ENCODE results near the gene TTYH1. TPM values are rescaled to one million over a fixed set of nuclear protein-coding genes. Genes with fewer than 3 reads are reported as not detected.

The TTYH1 gene
- total RNA-seq, 1 donor from 2014 or later, result not detected

GRCh38 chr19:54421521-54421920 lies 6.3 kb downstream of the TTYH1 start:
- TF ChIP-seq CTCF (IDR thresholded peaks at IDR 0.05), result no peak
- no peak overlapping the region for H3K27ac Mint-ChIP-seq (ENCODE audit: unreplicated experiment)
- no peaks in the 10 kb centered on the region for H3K9me3 Mint-ChIP-seq (ENCODE audit: low read depth)
- H3K27me3 Mint-ChIP-seq (ENCODE audit: low read depth), result peaks cover 22% of the 10 kb centered on the region
- peaks cover 3% of the 10 kb centered on the region for H3K36me3 Mint-ChIP-seq (ENCODE audit: low read depth)
- no peak for DNase-seq (ENCODE audit: low spot score)
- no peak overlapping the region for H3K4me3 Mint-ChIP-seq (ENCODE audit: unreplicated experiment)
- peaks cover 8% of the 10 kb centered on the region for H3K4me1 Mint-ChIP-seq (ENCODE audit: low read depth)

GRCh38 chr19:54422136-54422535 lies 6.9 kb downstream of the TTYH1 start:
- no peak for TF ChIP-seq CTCF (IDR thresholded peaks at IDR 0.05)
- no peaks in the 10 kb centered on the region for H3K9me3 Mint-ChIP-seq (ENCODE audit: low read depth)
- no peak for DNase-seq (ENCODE audit: low spot score)
- no peak overlapping the region for H3K4me3 Mint-ChIP-seq (ENCODE audit: unreplicated experiment)
- H3K27me3 Mint-ChIP-seq (ENCODE audit: low read depth), result peaks cover 23% of the 10 kb centered on the region
- H3K36me3 Mint-ChIP-seq (ENCODE audit: low read depth), result peaks cover 3% of the 10 kb centered on the region
- H3K27ac Mint-ChIP-seq (ENCODE audit: unreplicated experiment), result no peak overlapping the region
- H3K4me1 Mint-ChIP-seq (ENCODE audit: low read depth), result peaks cover 8% of the 10 kb centered on the region

- DNase-seq (ENCODE audit: low spot score), result no peak
- TF ChIP-seq CTCF (IDR thresholded peaks at IDR 0.05), result no peak
- Mint-ChIP-seq H3K4me3 (ENCODE audit: unreplicated experiment) (no peak overlapping the region), H3K4me1 (ENCODE audit: low read depth) (peaks cover 3% of the 10 kb centered on the region), H3K27ac (ENCODE audit: unreplicated experiment) (no peak overlapping the region), H3K27me3 (ENCODE audit: low read depth) (peaks cover 17% of the 10 kb centered on the region), H3K36me3 (ENCODE audit: low read depth) (no peaks in the 10 kb centered on the region), H3K9me3 (ENCODE audit: low read depth) (no peaks in the 10 kb centered on the region)
Measured at GRCh38 chr19:54424201-54424600, 8.9 kb downstream of the TTYH1 start.

- no peak for TF ChIP-seq CTCF (IDR thresholded peaks at IDR 0.05)
- Mint-ChIP-seq H3K27me3 (ENCODE audit: low read depth) (peaks cover 19% of the 10 kb centered on the region), H3K9me3 (ENCODE audit: low read depth) (no peaks in the 10 kb centered on the region), H3K36me3 (ENCODE audit: low read depth) (no peaks in the 10 kb centered on the region), H3K4me1 (ENCODE audit: low read depth) (peaks cover 3% of the 10 kb centered on the region), H3K27ac (ENCODE audit: unreplicated experiment) (no peak overlapping the region), H3K4me3 (ENCODE audit: unreplicated experiment) (no peak overlapping the region)
- DNase-seq (ENCODE audit: low spot score), result no peak
Measured at GRCh38 chr19:54424660-54425381, 9.6 kb downstream of the TTYH1 start.

GRCh38 chr19:54425382-54425723 lies 10.1 kb downstream of the TTYH1 start:
- Mint-ChIP-seq H3K27me3 (ENCODE audit: low read depth) (peaks cover 19% of the 10 kb centered on the region), H3K9me3 (ENCODE audit: low read depth) (no peaks in the 10 kb centered on the region), H3K27ac (ENCODE audit: unreplicated experiment) (no peak overlapping the region), H3K4me1 (ENCODE audit: low read depth) (peaks cover 3% of the 10 kb centered on the region), H3K4me3 (ENCODE audit: unreplicated experiment) (no peak overlapping the region), H3K36me3 (ENCODE audit: low read depth) (no peaks in the 10 kb centered on the region)
- TF ChIP-seq CTCF (IDR thresholded peaks at IDR 0.05), result no peak
- no peak for DNase-seq (ENCODE audit: low spot score)
